ENCODE measurements around the gene RBFA.

DNA sequence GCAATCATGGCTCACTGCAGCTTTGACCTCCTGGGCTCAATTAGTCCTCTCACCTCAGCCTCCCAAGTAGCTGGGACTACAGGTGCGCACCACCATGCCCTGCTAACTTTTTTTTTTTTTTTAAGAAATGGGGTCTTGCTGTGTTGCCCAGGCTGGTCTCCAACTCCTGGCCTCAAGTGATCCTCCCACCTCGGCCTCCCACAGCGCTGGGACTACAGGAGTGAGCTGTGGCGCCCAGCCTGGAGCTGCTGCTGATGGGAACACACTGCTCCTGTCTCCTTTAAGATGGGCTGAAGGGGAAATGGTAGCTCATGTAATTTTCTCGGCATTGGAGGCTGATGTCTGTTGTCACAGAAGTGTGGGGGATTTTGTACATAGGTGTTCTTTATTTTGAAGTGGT is 39.9 kb downstream of the RBFA start:
- TF ChIP-seq, protein P1, sequence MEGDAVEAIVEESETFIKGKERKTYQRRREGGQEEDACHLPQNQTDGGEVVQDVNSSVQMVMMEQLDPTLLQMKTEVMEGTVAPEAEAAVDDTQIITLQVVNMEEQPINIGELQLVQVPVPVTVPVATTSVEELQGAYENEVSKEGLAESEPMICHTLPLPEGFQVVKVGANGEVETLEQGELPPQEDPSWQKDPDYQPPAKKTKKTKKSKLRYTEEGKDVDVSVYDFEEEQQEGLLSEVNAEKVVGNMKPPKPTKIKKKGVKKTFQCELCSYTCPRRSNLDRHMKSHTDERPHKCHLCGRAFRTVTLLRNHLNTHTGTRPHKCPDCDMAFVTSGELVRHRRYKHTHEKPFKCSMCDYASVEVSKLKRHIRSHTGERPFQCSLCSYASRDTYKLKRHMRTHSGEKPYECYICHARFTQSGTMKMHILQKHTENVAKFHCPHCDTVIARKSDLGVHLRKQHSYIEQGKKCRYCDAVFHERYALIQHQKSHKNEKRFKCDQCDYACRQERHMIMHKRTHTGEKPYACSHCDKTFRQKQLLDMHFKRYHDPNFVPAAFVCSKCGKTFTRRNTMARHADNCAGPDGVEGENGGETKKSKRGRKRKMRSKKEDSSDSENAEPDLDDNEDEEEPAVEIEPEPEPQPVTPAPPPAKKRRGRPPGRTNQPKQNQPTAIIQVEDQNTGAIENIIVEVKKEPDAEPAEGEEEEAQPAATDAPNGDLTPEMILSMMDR (IDR thresholded peaks at IDR 0.05): no peak
- no peak for TF ChIP-seq POLR2A (IDR thresholded peaks at IDR 0.05)
- no peak for TF ChIP-seq POLR2AphosphoS5 (IDR thresholded peaks at IDR 0.05)

All from prostate gland (tissue), 2 donors.